Mesothelial cell of epicardium (in vitro differentiated cells): ENCODE data around the gene CIC. TPM values are rescaled to one million over a fixed set of nuclear protein-coding genes. Genes with fewer than 3 reads are reported as not detected.

Experiments
- DNase-seq, 2 experiments: peaks; one replicate each; pipeline ENCODE4 v3.0.0; 2021; ENCODE audit warnings: low spot score in 2 of 2; ENCODE audit not compliant: unreplicated experiment in 2 of 2
- H3K27ac Mint-ChIP-seq: 2 replicates; pipeline ENCODE4 v1.8.0; 2021; ENCODE audit warnings: mixed read lengths
- H3K27me3 Mint-ChIP-seq: 2 replicates; pipeline ENCODE4 v1.8.0; 2021; ENCODE audit warnings: low read depth, mixed read lengths
- H3K36me3 Mint-ChIP-seq: 2 replicates; pipeline ENCODE4 v1.8.0; 2021; ENCODE audit warnings: mixed read lengths
- H3K4me1 Mint-ChIP-seq: 2 replicates; pipeline ENCODE4 v1.8.0; 2021; ENCODE audit warnings: mixed read lengths
- H3K4me3 Mint-ChIP-seq: 2 replicates; pipeline ENCODE4 v1.8.0; 2021; ENCODE audit warnings: mild to moderate bottlenecking, moderate library complexity, mixed read lengths
- H3K9me3 Mint-ChIP-seq: 2 replicates; pipeline ENCODE4 v1.8.0; 2021; ENCODE audit warnings: mixed read lengths
- total RNA-seq: library from RNA; stranded (reverse); gene quantifications from 3 replicates; pipeline ENCODE4 v1.2.1, GENCODE V29; 2021
- TF ChIP-seq, protein P1 (sequence below): fragments of 200-600 bp; sonication (generic); IDR thresholded peaks from one replicate; pipeline ENCODE4 v1.5.0; 2021; ENCODE audit warnings: antibody characterized with exemption; ENCODE audit not compliant: unreplicated experiment

Gene CIC
- total RNA-seq, 1 donor from 2014 or later, result 90.9 TPM

DNA sequence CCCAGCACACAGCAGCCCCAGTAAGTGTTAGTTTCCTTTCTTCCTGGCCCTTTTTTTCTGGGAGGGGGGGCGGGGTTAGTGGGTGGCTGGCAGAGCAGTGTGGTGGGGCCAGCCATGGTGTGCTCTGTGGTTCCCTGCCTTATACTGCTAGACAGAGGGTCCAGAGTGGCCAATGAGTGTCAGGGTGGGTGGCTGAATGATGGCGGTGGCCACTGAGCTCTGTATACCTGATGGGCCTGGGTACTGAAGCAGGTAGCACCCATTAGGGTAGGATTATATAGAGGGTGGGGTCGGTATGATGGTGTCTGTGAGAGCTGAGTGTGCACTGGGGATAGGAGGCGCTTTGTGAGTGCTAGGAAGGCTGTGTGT, 13.8 kb downstream of the CIC start:
- TF ChIP-seq, protein P1, sequence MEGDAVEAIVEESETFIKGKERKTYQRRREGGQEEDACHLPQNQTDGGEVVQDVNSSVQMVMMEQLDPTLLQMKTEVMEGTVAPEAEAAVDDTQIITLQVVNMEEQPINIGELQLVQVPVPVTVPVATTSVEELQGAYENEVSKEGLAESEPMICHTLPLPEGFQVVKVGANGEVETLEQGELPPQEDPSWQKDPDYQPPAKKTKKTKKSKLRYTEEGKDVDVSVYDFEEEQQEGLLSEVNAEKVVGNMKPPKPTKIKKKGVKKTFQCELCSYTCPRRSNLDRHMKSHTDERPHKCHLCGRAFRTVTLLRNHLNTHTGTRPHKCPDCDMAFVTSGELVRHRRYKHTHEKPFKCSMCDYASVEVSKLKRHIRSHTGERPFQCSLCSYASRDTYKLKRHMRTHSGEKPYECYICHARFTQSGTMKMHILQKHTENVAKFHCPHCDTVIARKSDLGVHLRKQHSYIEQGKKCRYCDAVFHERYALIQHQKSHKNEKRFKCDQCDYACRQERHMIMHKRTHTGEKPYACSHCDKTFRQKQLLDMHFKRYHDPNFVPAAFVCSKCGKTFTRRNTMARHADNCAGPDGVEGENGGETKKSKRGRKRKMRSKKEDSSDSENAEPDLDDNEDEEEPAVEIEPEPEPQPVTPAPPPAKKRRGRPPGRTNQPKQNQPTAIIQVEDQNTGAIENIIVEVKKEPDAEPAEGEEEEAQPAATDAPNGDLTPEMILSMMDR, result no peak
- H3K9me3 Mint-ChIP-seq, result no peaks in the 10 kb centered on the region
- no peak for DNase-seq
- no peaks in the 10 kb centered on the region for H3K27me3 Mint-ChIP-seq
- H3K4me3 Mint-ChIP-seq, result no peak overlapping the region
- H3K4me1 Mint-ChIP-seq, result peaks cover 51% of the 10 kb centered on the region
- H3K36me3 Mint-ChIP-seq, result no peaks in the 10 kb centered on the region
- H3K27ac Mint-ChIP-seq, result no peak overlapping the region

DNA sequence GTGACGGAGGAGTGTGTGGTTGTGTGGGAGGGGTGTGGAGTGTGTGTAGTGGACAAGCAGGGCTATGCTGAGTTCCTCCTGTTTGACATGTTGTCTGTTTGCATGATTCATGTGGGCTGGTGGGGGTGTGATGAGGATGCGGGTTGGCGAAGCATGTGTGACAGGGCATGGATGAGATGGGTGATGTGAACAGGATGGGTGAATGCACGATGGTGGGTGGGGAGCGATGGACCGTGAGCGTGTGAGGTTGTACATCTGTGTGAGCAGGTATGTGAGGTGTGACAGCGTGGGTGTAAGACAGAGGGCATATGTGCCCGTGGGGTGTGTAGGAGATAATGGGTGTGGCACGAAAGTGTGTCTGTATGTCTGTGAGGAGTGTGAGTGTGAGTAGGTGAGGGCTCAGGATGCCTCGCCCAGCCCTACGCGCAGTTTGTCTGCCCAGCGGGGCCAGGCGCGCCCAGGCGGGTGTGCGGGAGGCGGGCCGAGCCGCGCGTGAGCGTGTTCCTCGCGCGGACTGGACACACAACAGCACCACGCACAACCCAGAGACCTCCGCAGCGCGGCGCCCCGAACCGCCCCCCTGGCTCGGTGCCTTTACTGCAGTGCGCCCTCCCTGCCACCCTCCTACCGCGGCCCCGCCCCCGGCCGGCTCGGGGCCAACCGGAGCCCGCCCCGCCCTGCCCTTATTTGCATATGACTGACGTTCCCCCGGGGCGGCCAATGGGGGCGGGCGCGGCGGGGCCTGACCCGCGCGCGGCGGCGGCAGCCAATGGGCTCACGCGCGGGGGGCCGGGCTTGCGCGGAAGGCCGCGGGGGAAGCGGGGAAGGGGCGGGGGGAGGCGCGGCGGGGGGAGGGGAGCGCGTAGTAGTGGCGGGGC, 14.4 kb downstream of the CIC start:
- no peak overlapping the region for H3K27ac Mint-ChIP-seq
- H3K4me3 Mint-ChIP-seq, result no peak overlapping the region
- H3K9me3 Mint-ChIP-seq, result no peaks in the 10 kb centered on the region
- H3K36me3 Mint-ChIP-seq, result no peaks in the 10 kb centered on the region
- DNase-seq, result peak; percentile 95 to 96
- TF ChIP-seq, protein P1, result no peak
- H3K4me1 Mint-ChIP-seq, result peaks cover 46% of the 10 kb centered on the region
- H3K27me3 Mint-ChIP-seq, result no peaks in the 10 kb centered on the region

- Mint-ChIP-seq H3K9me3 (no peaks in the 10 kb centered on the region), H3K36me3 (no peaks in the 10 kb centered on the region), H3K27ac (no peak overlapping the region), H3K4me3 (no peak overlapping the region), H3K27me3 (no peaks in the 10 kb centered on the region), H3K4me1 (peaks cover 40% of the 10 kb centered on the region)
- peak; percentile 73 to 74 for DNase-seq
- TF ChIP-seq, protein P1, result no peak
Measured at GRCh38 chr19:42284066-42284501, 15.0 kb downstream of the CIC start.

GRCh38 chr19:42284591-42285341, 15.7 kb downstream of the CIC start:
- H3K36me3 Mint-ChIP-seq, result peaks cover 2% of the 10 kb centered on the region
- peak overlapping the region; percentile 92 for H3K27ac Mint-ChIP-seq
- no peaks in the 10 kb centered on the region for H3K9me3 Mint-ChIP-seq
- TF ChIP-seq, protein P1, result no peak
- H3K4me3 Mint-ChIP-seq, result peak overlapping the region; percentile 82
- H3K4me1 Mint-ChIP-seq, result peaks cover 33% of the 10 kb centered on the region
- DNase-seq, result peak; percentile 18 to 48
- no peaks in the 10 kb centered on the region for H3K27me3 Mint-ChIP-seq

DNA sequence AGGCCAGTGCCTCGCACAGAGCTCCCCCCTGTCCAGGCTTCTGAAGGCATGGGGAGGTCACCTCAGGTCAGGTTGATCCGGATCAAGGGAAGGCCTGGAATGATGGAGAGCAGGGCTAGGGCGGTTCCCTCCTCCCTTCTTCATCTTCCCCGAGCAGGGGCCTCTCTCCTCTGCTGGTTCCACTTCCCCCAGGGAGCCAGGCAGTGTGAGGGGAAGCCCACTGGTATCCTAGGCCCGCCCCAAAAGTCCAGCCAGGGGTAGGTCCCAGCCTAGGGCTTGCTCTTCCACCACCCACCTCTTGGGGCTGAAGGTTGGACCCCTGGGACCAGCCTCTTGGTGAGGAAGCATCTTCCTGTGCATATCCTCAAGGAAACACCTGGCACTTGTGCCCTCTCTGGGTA, 16.5 kb downstream of the CIC start:
- Mint-ChIP-seq H3K4me1 (peaks cover 33% of the 10 kb centered on the region), H3K27ac (peak overlapping the region; percentile 81), H3K9me3 (no peaks in the 10 kb centered on the region), H3K36me3 (peaks cover 3% of the 10 kb centered on the region), H3K4me3 (peak overlapping the region; percentile 82), H3K27me3 (no peaks in the 10 kb centered on the region)
- no peak for DNase-seq
- TF ChIP-seq, protein P1, result no peak
